Measurements from ENCODE around the gene ZNF516.
A peak's percentile ranks its signal among the peaks of the same experiment; 100 is the strongest.

ZNF516 gene

GRCh38 chr18:76420898-76421684 lies 74.0 kb downstream of the ZNF516 start:
- no peak for DNase-seq

- no peak for DNase-seq
Observed at GRCh38 chr18:76419811-76420210, 75.2 kb downstream of the ZNF516 start.

- DNase-seq: no peak
Observed at GRCh38 chr18:76416911-76417310, 78.1 kb downstream of the ZNF516 start.

- no peak for DNase-seq
Observed at GRCh38 chr18:76414936-76415621, 80.0 kb downstream of the ZNF516 start.

- DNase-seq: no peak
Observed at GRCh38 chr18:76412818-76413565, 82.0 kb downstream of the ZNF516 start.

- DNase-seq: no peak
Observed at GRCh38 chr18:76412010-76412817, 82.8 kb downstream of the ZNF516 start.

GRCh38 chr18:76410660-76411417 lies 84.2 kb downstream of the ZNF516 start:
- no peak for DNase-seq

GRCh38 chr18:76410033-76410432 lies 85.0 kb downstream of the ZNF516 start:
- no peak for DNase-seq

- DNase-seq: no peak
Observed at GRCh38 chr18:76408480-76409067, 86.5 kb downstream of the ZNF516 start.

- DNase-seq: no peak
Observed at GRCh38 chr18:76407681-76408080, 87.4 kb downstream of the ZNF516 start.

- no peak for DNase-seq
Observed at GRCh38 chr18:76406791-76407190, 88.3 kb downstream of the ZNF516 start.

- peak; percentile 59 for DNase-seq
Observed at GRCh38 chr18:76405681-76406356, 89.2 kb downstream of the ZNF516 start.

GRCh38 chr18:76405280-76405679 lies 89.8 kb downstream of the ZNF516 start:
- DNase-seq: no peak

- DNase-seq: no peak
Observed at GRCh38 chr18:76404345-76404831, 90.7 kb downstream of the ZNF516 start.

GRCh38 chr18:76402026-76402990 lies 92.7 kb downstream of the ZNF516 start:
- DNase-seq: no peak

GRCh38 chr18:76401498-76401897 lies 93.5 kb downstream of the ZNF516 start:
- no peak for DNase-seq

- DNase-seq: no peak
Observed at GRCh38 chr18:76399613-76400391, 95.2 kb downstream of the ZNF516 start.

- peak; percentile 80 for DNase-seq
Observed at GRCh38 chr18:76398896-76399612, 96.0 kb downstream of the ZNF516 start.

Measured in CD4-positive, alpha-beta T cell treated with Interleukin-6 for 4 hours (primary cell).